SH-SY5Y (cell line): ENCODE measurements around the gene BARX1.

Experiments used
- GATA2 ChIP-seq: IDR thresholded peaks from 2 replicates; pipeline ENCODE4 v1.6.1; 2011; ENCODE audit warnings: mild to moderate bottlenecking, low read depth, low read length
- GATA3 ChIP-seq: IDR thresholded peaks from 2 replicates; pipeline ENCODE4 v1.6.1; 2011; ENCODE audit warnings: low read depth, mild to moderate bottlenecking, low read length, moderate library complexity

DNA sequence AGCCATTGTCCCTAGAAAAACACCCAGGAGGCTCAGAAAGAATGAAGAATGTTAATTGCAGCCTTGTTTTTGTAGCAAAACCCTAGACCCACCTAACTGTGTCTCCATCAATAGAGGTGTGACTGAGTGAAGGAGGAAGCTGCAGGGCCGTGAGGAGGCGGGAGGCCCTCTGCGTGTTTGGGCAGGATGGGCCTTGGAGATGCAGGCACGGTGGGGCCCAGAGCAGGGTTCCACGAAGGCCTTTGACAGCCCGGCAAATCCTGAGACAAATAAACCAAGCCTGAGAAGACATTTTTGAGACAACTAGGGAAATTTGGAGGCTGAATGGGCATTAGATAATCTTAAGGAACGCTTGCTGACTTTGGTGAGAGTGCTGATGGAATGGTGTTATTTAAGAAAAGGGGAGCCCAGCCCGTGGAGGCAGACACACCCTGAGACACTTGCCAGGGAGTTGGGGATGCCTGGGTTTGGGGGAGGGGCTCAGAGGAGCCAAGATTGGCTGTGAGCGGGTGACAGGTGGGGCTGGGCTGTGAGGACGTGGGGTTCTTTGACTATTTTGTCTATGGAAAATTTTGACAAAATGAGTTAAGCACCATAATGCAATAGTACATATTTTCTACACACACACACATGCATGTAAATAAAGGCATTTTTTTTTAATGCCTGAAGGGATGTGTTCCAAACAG is 48.8 kb downstream of the BARX1 start:
- TF ChIP-seq GATA3 (no peak), GATA2 (no peak)
